ENCODE data around the gene PARVB. TPM values are rescaled to one million over a fixed set of nuclear protein-coding genes. Genes with fewer than 3 reads are reported as not detected.

The PARVB gene
- total and polyA plus RNA-seq, 2 of the 8 experiments (the other 6 are each of a cell fraction or from before 2014, with no cell fraction given) = 14.5 to 18.6 TPM

DNA sequence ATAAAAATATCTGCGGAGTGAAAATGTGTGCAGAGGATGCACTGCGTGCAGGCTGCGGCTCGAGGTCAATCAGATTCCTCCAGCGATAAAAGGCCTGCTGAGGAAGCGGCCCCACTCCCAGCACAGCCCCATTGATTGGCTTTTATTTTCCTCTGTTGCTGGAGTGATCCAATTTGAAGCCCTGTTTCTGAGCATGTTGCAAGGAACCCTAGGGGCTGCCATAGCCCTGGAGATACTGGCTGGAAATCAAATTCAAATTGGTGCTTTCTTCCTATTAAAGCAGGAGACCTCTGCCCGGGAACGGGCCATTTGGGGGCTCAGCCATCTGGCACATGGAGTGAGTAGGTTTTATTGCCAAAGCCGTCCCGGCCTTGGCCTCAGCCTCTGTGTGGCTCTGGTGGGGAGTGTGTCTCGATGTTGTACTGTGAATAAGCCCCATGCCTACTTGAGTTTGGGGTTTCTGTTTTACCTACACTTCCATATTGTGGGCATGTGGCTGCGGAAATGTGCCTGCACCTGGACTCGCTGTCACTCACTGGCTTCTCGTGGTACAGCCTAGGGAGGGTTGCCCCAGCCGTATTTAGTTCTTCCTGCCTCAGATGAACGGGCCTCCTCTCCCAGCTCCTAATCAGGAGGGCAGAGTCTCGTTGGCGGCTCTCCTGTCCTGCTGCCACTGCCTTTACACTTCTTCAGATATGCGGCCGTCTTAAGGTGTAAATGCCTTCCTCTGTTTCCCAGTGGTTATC, 25.6 kb downstream of the PARVB start:
- Histone ChIP-seq H2AFZ (ENCODE audit: low read length) (no peak overlapping the region), H3K36me3 (ENCODE audit: control insufficient read depth in 2 of 4, insufficient read depth in 4 of 4, low read length in 3 of 4) (no peaks in the 10 kb centered on the region), H3K18ac (ENCODE audit: extremely low read depth, low read length) (peak overlapping the region; percentile 60), H3K27me3 (replicated peaks in 1 of 4; ENCODE audit: control insufficient read depth in 3 of 4, extremely low read depth in 1 of 4, insufficient read depth in 3 of 4, low read length in 3 of 4) (no peaks in the 10 kb centered on the region), H3K79me1 (ENCODE audit: low read depth, low read length) (no peaks in the 10 kb centered on the region; the same call in 1 of the 2 replicates), H3K9me3 (ENCODE audit: insufficient read depth in 2 of 2, low read depth in 1 of 2, low read length in 1 of 2) (no peaks in the 10 kb centered on the region), H3K4me2 (ENCODE audit: insufficient read depth in 1 of 2, low read depth in 2 of 2, low read length in 2 of 2) (no peak overlapping the region), H2AK5ac (ENCODE audit: low read depth, low read length) (0 out of 2 replicates have a peak overlapping the region, but pooled peaks have one; percentile 13), H3K4ac (replicated peaks; ENCODE audit: insufficient read length, low read depth, low read length) (no peak overlapping the region), H2BK5ac (ENCODE audit: low read depth, low read length) (no peak overlapping the region), H2BK20ac (ENCODE audit: low read length) (no peak overlapping the region), H3K79me2 (ENCODE audit: control insufficient read depth in 1 of 2, insufficient read depth in 2 of 2, low read length in 2 of 2) (no peaks in the 10 kb centered on the region), H2BK120ac (replicated peaks; ENCODE audit: low read depth, low read length) (no peak overlapping the region), H3K27ac (ENCODE audit: low read depth, low read length) (no peak overlapping the region), H3K23ac (ENCODE audit: insufficient read length) (no peak overlapping the region), H3K14ac (ENCODE audit: insufficient read length) (no peak overlapping the region), H4K8ac (ENCODE audit: extremely low read depth, insufficient read depth, low read length) (no peak overlapping the region), H3K56ac (replicated peaks; ENCODE audit: insufficient read length, low read depth, low read length) (no peak overlapping the region), H4K91ac (replicated peaks; ENCODE audit: insufficient read length, low read length) (no peak overlapping the region), H4K5ac (ENCODE audit: insufficient read length, low read depth, low read length) (no peak overlapping the region), H2BK15ac (ENCODE audit: low read length) (0 out of 2 replicates have a peak overlapping the region, but pooled peaks have one; percentile 61), H3K4me1 (replicated peaks in 1 of 4; ENCODE audit: control insufficient read depth in 3 of 4, insufficient read depth in 4 of 4, low read length in 3 of 4) (peaks cover 3 to 11% (median 5%) of the 10 kb centered on the region in 4 experiments), H3K4me3 (ENCODE audit: extremely low read depth in 1 of 4, insufficient read depth in 2 of 4, low read depth in 3 of 4, low read length in 4 of 4) (no peak overlapping the region), H4K20me1 (replicated peaks in 1 of 2; ENCODE audit: control insufficient read depth in 1 of 2, insufficient read depth in 2 of 2, low read length in 2 of 2) (no peaks in the 10 kb centered on the region), H3K9ac (replicated peaks in 1 of 4; ENCODE audit: extremely low read depth in 1 of 4, low read depth in 3 of 4, low read length in 3 of 4) (no peak overlapping the region), H3K23me2 (ENCODE audit: low read depth, low read length) (no peaks in the 10 kb centered on the region), H2BK12ac (ENCODE audit: low read depth, low read length) (no peak overlapping the region)
- TF ChIP-seq ASH2L (IDR thresholded peaks at IDR 0.05; ENCODE audit: low read length) (no peak), KDM5A (IDR thresholded peaks at IDR 0.05; ENCODE audit: low read length) (no peak), ZNF274 (IDR thresholded peaks at IDR 0.05; ENCODE audit: borderline replicate concordance, extremely low read depth, low read length) (no peak), JUN (IDR thresholded peaks at IDR 0.05; ENCODE audit: low read depth, low read length) (no peak), EGR1 (IDR thresholded peaks at IDR 0.05; ENCODE audit: borderline replicate concordance, low read depth, low read length) (no peak), TEAD4 (IDR thresholded peaks at IDR 0.05; ENCODE audit: low read depth, low read length) (no peak), BCL11A (IDR thresholded peaks at IDR 0.05; ENCODE audit: low read depth in 2 of 2, low read length in 2 of 2) (no peak), PHF8 (conservative IDR thresholded peaks at IDR 0.05; ENCODE audit: low read depth, low read length) (no peak), RFX5 (IDR thresholded peaks at IDR 0.05; ENCODE audit: borderline replicate concordance, low read depth, low read length) (no peak)
- TF ChIP-seq, protein P1, sequence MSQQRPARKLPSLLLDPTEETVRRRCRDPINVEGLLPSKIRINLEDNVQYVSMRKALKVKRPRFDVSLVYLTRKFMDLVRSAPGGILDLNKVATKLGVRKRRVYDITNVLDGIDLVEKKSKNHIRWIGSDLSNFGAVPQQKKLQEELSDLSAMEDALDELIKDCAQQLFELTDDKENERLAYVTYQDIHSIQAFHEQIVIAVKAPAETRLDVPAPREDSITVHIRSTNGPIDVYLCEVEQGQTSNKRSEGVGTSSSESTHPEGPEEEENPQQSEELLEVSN (IDR thresholded peaks at IDR 0.05) = no peak
- CTCF ChIA-PET (ENCODE audit: partially characterized antibody) = interaction anchor here (0.8 to 2.9 kb wide), 4 partner anchors 10 to 308 kb away, joined by 3 to 8 read pairs (median 4); no protein-coding TSS in a partner anchor
- POLR2A ChIA-PET (ENCODE audit: partially characterized antibody) = no interaction called here
- DNase-seq (ENCODE audit: low read depth in 1 of 2, low spot score in 2 of 2) (no peak), FAIRE-seq (no peak)
- WGBS, 2 experiments (ENCODE audit: extremely low coverage in 1 of 2, insufficient coverage in 1 of 2, insufficient read length in 1 of 2, insufficient replicate concordance in 2 of 2, low coverage in 1 of 2, low lambda C conversion rate in 2 of 2, missing lambda C conversion rate in 1 of 2) = 92% methylated on average over 20 of the region's 20 CpGs; no CpG with 5 or more reads in 1 of the 2 experiments
